Stomach (tissue), 9 donors: Measurements from ENCODE around the gene MYO16. TPM values are rescaled to one million over a fixed set of nuclear protein-coding genes. Genes with fewer than 3 reads are reported as not detected.

Experiments used
- DNase-seq, 2 donors: peaks; one replicate each; pipeline versions ENCODE4 v3.0.0 to v3.0.0-alpha.2; 2013 to 2019
- H3K27ac ChIP-seq, 5 donors: fragments of 200-600 bp in 4 of 5; sonication (generic) in 4 of 5; one replicate each; pipeline ENCODE4 v1.5.1; 2013 to 2019; ENCODE audit warnings: mild to moderate bottlenecking in 1 of 5, moderate library complexity in 1 of 5
- H3K27me3 ChIP-seq, 3 donors: fragments of 200-600 bp; sonication (generic); one replicate each; pipeline ENCODE4 v1.5.1; 2017 to 2019; ENCODE audit warnings: mixed run types in 1 of 3
- H3K36me3 ChIP-seq, 4 donors: fragments of 200-600 bp; sonication (generic); 1 replicate in 3 of 4; 2 replicates in 1 of 4; pipeline ENCODE4 v1.5.1; 2016 to 2019
- H3K4me1 ChIP-seq, 4 donors: fragments of 200-600 bp; sonication (generic); one replicate each; pipeline ENCODE4 v1.5.1; 2016 to 2019
- H3K4me3 ChIP-seq, 4 donors: fragments of 200-600 bp; sonication (generic) in 3 of 4; one replicate each; pipeline ENCODE4 v1.5.1; 2016 to 2019; ENCODE audit warnings: mild to moderate bottlenecking in 1 of 4
- H3K9me3 ChIP-seq, 4 donors: fragments of 200-600 bp; sonication (generic); one replicate each; pipeline ENCODE4 v1.5.1; 2016 to 2019
- EP300 ChIP-seq: sonication (generic); formaldehyde crosslinking; IDR thresholded peaks from one replicate; pipeline ENCODE4 v1.6.1; 2017; ENCODE audit warnings: antibody characterized with exemption
- POLR2A ChIP-seq, 4 donors: fragments of 450-650 bp; IDR thresholded peaks; one replicate each; pipeline ENCODE4 v1.6.1; 2016; ENCODE audit warnings: antibody characterized with exemption in 4 of 4, control low read depth in 2 of 4, mild to moderate bottlenecking in 1 of 4, moderate library complexity in 1 of 4
- POLR2AphosphoS5 ChIP-seq, 3 donors: sonication (generic); formaldehyde crosslinking; IDR thresholded peaks; one replicate each; pipeline ENCODE4 v1.6.1; 2016; ENCODE audit warnings: antibody characterized with exemption in 3 of 3
- WGBS, 5 donors: extraction: QIAGEN DNeasy Blood & Tissue Kit in 3 of 5; methylation state at CpG; one replicate each; pipeline versions ENCODE4 v1.1.5 to v1.1.7; 2013 to 2018; 5-methylcytosine and 5-hydroxymethylcytosine counted together
- intact Hi-C: fragments of 100-400 bp; cut with DNase I; formaldehyde crosslinking; loops from one replicate; pipeline ENCODE4 v1.15.1; 2023; ENCODE audit warnings: low total_unique reads
- polyA plus RNA-seq, 3 donors: library from polyadenylated mRNA; stranded (reverse); fragments of 200-250 nt; gene quantifications; one replicate each; pipeline ENCODE4 v1.2.3, GENCODE V29; 2013
- total RNA-seq, 5 donors: library from RNA; depleted of rRNA; stranded (reverse); fragments of >200 nt; gene quantifications; one replicate each; pipeline versions ENCODE4 v1.1.0 to v1.2.3, GENCODE V29; 2014 to 2016
- TF ChIP-seq, protein P1 (sequence below), 7 experiments: fragments of 450-650 bp in 4 of 7; fragments of 200-600 bp in 3 of 7; sonication (generic) in 3 of 7; IDR thresholded peaks; one replicate each; pipeline ENCODE4 v1.5.1; 2016 to 2019; ENCODE audit warnings: antibody characterized with exemption in 7 of 7, control low read depth in 2 of 7, mild to moderate bottlenecking in 1 of 7
- donor health status: healthy with polysubstance abuse.
- donor health status: Bipolar disorder and iron deficiency.
- donor health status: healthy.

MYO16 gene
- total and polyA plus RNA-seq, 8 donors, result under 0.01 to 1.8 (median 0.15) TPM; not detected in 3

DNA sequence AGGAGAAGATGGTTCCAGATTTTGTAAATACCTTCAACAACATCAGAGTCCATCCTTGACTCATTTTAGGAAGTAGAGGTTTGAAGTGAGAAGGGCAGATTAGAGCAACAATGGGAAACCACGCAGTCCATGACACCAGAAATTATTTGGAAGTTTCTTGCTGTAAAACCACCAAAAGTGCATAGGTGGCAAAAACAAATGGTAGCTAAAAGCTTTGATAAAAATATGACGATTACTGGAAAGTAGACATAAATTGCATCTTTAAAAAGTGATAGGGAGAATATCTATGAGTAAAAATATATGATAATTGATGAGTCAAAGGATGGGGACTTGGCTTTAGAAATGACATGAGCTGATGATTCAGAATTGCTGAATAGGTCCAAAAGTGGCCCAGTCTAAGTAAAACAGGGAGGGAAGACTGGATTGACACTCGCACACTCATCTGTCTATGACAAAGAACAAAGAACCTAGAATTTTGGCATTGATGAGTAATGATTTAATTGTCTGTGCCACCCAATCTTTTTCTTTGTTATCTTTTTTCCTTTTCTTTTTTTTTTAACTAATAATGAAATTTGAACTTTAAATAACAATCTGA is 472.2 kb downstream of the MYO16 start:
- no peaks in the 10 kb centered on the region for H3K9me3 ChIP-seq
- WGBS, 5 donors, result 81 to 87% (median 85%) methylated on average over 3 of the region's 3 CpGs
- H3K27me3 ChIP-seq, result no peaks in the 10 kb centered on the region
- DNase-seq, result no peak
- no peaks in the 10 kb centered on the region for H3K4me1 ChIP-seq
- intact Hi-C loops, result no loop called here
- H3K4me3 ChIP-seq, result no peak overlapping the region
- TF ChIP-seq POLR2AphosphoS5 (IDR thresholded peaks at IDR 0.05), result no peak
- no peak for TF ChIP-seq EP300
- TF ChIP-seq, protein P1, sequence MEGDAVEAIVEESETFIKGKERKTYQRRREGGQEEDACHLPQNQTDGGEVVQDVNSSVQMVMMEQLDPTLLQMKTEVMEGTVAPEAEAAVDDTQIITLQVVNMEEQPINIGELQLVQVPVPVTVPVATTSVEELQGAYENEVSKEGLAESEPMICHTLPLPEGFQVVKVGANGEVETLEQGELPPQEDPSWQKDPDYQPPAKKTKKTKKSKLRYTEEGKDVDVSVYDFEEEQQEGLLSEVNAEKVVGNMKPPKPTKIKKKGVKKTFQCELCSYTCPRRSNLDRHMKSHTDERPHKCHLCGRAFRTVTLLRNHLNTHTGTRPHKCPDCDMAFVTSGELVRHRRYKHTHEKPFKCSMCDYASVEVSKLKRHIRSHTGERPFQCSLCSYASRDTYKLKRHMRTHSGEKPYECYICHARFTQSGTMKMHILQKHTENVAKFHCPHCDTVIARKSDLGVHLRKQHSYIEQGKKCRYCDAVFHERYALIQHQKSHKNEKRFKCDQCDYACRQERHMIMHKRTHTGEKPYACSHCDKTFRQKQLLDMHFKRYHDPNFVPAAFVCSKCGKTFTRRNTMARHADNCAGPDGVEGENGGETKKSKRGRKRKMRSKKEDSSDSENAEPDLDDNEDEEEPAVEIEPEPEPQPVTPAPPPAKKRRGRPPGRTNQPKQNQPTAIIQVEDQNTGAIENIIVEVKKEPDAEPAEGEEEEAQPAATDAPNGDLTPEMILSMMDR (IDR thresholded peaks at IDR 0.05), result no peak
- no peak for TF ChIP-seq POLR2A (IDR thresholded peaks at IDR 0.05)
- H3K36me3 ChIP-seq, result no peaks in the 10 kb centered on the region
- H3K27ac ChIP-seq, result no peak overlapping the region

DNA sequence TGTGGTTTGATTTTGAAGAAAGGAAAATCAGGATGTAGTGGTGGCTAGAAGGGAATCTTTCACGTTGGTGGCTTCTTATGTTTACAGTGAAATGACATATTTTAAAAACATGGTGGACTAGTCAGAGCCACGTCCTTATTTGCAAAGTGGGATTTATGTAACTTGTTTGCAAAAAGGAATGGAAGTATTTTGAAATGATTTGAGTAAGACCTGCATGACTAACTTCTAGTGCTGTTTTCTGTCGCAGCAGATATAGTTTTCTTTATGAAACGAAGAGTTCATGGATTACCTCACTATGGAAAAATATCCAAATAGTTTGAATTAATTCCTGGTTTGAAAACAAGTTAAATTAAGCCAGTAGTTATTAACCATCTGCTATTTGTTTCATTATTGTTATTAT is 476.5 kb downstream of the MYO16 start:
- H3K9me3 ChIP-seq, result no peaks in the 10 kb centered on the region
- no peak overlapping the region for H3K27ac ChIP-seq
- no peak for DNase-seq
- TF ChIP-seq, protein P1 (IDR thresholded peaks at IDR 0.05), result no peak
- 51 to 71% (median 62%) methylated on average over 4 of the region's 4 CpGs for WGBS, 5 donors
- no peak overlapping the region for H3K4me3 ChIP-seq
- H3K4me1 ChIP-seq, result no peaks in the 10 kb centered on the region
- no peaks in the 10 kb centered on the region for H3K27me3 ChIP-seq
- intact Hi-C loops, result no loop called here
- H3K36me3 ChIP-seq, result no peaks in the 10 kb centered on the region

DNA sequence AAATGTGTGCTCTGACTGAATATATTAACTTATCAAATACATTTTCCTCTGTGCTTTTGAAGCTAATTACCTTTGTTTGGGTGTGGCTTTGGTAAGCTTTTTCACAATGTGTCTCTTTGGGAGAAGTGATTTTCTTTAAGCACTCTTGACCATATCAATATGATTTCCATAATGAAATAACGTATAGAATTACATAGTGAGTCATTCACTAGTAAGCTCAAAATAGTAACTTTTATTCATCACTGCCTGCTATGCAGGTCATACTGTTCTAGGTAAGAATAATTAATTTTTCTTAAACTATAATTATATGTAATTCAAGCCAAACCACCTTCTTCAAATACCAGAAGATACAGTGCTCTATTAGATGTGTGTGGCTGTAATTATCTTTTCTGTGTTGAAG is 480.7 kb downstream of the MYO16 start:
- no peaks in the 10 kb centered on the region for H3K9me3 ChIP-seq
- WGBS, 5 donors, result 12 to 54% (median 48%) methylated on average over 1 of the region's 1 CpG
- intact Hi-C loops, result no loop called here
- H3K4me1 ChIP-seq, result no peaks in the 10 kb centered on the region
- TF ChIP-seq, protein P1 (IDR thresholded peaks at IDR 0.05), result no peak
- no peak for TF ChIP-seq POLR2AphosphoS5 (IDR thresholded peaks at IDR 0.05)
- H3K27me3 ChIP-seq, result no peaks in the 10 kb centered on the region
- H3K4me3 ChIP-seq, result no peak overlapping the region
- DNase-seq, result no peak
- H3K27ac ChIP-seq, result no peak overlapping the region
- no peaks in the 10 kb centered on the region for H3K36me3 ChIP-seq

DNA sequence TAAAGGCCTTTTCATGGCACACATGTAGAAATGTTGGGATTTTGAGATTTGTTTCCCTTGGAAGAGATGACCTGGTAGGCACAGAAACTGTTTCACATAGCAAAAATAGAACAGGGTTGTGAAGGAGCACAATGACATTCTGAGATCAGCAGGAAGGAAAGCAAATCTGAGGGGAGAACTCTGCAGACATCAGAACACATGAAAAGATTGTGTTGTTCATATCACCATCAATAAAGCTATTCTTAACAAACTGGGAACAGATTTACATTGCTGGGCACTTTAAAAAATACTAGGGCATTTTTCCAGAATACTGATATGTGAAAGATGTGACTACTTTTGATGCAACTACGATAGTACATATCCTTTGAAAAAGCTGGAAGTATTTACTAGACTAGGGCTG is 481.7 kb downstream of the MYO16 start:
- Histone ChIP-seq H3K36me3 (no peaks in the 10 kb centered on the region), H3K4me3 (no peak overlapping the region), H3K4me1 (no peaks in the 10 kb centered on the region), H3K27ac (no peak overlapping the region), H3K9me3 (no peaks in the 10 kb centered on the region), H3K27me3 (no peaks in the 10 kb centered on the region)
- intact Hi-C loops, result no loop called here
- no peak for DNase-seq
- 73 to 85% (median 76%) methylated on average over 1 of the region's 1 CpG for WGBS, 5 donors
- TF ChIP-seq, protein P1 (IDR thresholded peaks at IDR 0.05), result no peak
- TF ChIP-seq POLR2A (IDR thresholded peaks at IDR 0.05) (no peak), EP300 (no peak), POLR2AphosphoS5 (IDR thresholded peaks at IDR 0.05) (no peak)
